Calu3 (cell line): ENCODE results near the gene FAM210B. TPM values are rescaled to one million over a fixed set of nuclear protein-coding genes. Genes with fewer than 3 reads are reported as not detected.
"Not testable (repeated sequence)": the region's sequence is repeated elsewhere in the genome, so short reads cannot be mapped to it uniquely, and the experiment has no call there.

ENCODE experiments used
- BruUV-seq: library from RNA; stranded (reverse); fragments of 400-500 nt; replicated peaks from 2 replicates; lab custom pipeline; 2021; lab: Mats Ljungman, UMichigan
- CTCF ChIA-PET: fragments of 300-600 bp; sonication (Branson Sonifier 250); formaldehyde crosslinking; loops from one replicate; lab custom pipeline; 2022; ENCODE audit warnings: antibody characterized with exemption; lab: Charles Lee
- DNase-seq: peaks from one replicate; pipeline ENCODE4 v3.0.0; 2022
- H3K27ac Mint-ChIP-seq: one replicate; pipeline ENCODE4 v1.8.0; 2022; ENCODE audit warnings: mixed read lengths; ENCODE audit not compliant: unreplicated experiment
- H3K27me3 Mint-ChIP-seq: one replicate; pipeline ENCODE4 v1.8.0; 2022; ENCODE audit warnings: mixed read lengths; ENCODE audit not compliant: unreplicated experiment
- H3K36me3 Mint-ChIP-seq: one replicate; pipeline ENCODE4 v1.8.0; 2022; ENCODE audit warnings: mild to moderate bottlenecking, moderate library complexity, mixed read lengths; ENCODE audit not compliant: insufficient read depth, unreplicated experiment
- H3K4me1 Mint-ChIP-seq: one replicate; pipeline ENCODE4 v1.8.0; 2022; ENCODE audit warnings: mild to moderate bottlenecking, low read depth, mixed read lengths; ENCODE audit not compliant: unreplicated experiment
- H3K4me3 Mint-ChIP-seq: one replicate; pipeline ENCODE4 v1.8.0; 2022; ENCODE audit warnings: mild to moderate bottlenecking, low read depth, moderate library complexity, mixed read lengths; ENCODE audit not compliant: unreplicated experiment
- H3K9me3 Mint-ChIP-seq: one replicate; pipeline ENCODE4 v1.8.0; 2022; ENCODE audit warnings: low read depth, mixed read lengths; ENCODE audit not compliant: unreplicated experiment
- intact Hi-C: fragments of 100-400 bp; cut with micrococcal nuclease; formaldehyde crosslinking; loops from one replicate; pipeline ENCODE4 v1.10.0; 2022; ENCODE audit not compliant: unreplicated experiment
- total RNA-seq: library from RNA; stranded (reverse); gene quantifications from 2 replicates; pipeline ENCODE4 v1.2.3, GENCODE V29; 2022
- TF ChIP-seq, protein P1 (sequence below): fragments of 200-600 bp; IDR thresholded peaks from one replicate; pipeline ENCODE4 v1.8.0; 2022; ENCODE audit warnings: antibody characterized with exemption; ENCODE audit not compliant: unreplicated experiment

Gene FAM210B
- total RNA-seq, 1 experiment from 2014 or later, result 8.7 TPM

DNA sequence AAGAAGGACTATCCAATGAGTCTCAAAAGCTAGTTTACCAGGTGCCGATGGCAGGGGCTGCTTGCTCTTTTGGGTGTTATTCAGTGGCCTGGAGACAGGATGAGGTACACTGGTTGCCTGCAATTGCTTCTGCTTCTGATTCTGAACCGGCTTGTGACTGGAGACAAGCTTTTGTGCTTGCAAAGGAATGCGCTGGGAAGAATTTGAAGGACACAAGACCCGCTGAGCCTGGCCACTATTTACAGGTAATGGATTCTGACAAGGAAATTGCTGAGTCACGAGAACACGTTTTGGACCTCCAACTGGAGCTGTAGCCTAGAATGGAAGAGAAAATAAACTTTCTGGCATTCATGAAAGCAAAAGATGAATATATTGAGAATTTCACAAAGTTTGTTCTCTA lies 27.4 kb downstream of the FAM210B start:
- intact Hi-C loops, result no loop called here
- H3K27me3 Mint-ChIP-seq, result no peaks in the 10 kb centered on the region
- peaks cover 19% of the 10 kb centered on the region for H3K4me1 Mint-ChIP-seq
- TF ChIP-seq, protein P1, sequence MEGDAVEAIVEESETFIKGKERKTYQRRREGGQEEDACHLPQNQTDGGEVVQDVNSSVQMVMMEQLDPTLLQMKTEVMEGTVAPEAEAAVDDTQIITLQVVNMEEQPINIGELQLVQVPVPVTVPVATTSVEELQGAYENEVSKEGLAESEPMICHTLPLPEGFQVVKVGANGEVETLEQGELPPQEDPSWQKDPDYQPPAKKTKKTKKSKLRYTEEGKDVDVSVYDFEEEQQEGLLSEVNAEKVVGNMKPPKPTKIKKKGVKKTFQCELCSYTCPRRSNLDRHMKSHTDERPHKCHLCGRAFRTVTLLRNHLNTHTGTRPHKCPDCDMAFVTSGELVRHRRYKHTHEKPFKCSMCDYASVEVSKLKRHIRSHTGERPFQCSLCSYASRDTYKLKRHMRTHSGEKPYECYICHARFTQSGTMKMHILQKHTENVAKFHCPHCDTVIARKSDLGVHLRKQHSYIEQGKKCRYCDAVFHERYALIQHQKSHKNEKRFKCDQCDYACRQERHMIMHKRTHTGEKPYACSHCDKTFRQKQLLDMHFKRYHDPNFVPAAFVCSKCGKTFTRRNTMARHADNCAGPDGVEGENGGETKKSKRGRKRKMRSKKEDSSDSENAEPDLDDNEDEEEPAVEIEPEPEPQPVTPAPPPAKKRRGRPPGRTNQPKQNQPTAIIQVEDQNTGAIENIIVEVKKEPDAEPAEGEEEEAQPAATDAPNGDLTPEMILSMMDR, result no peak
- CTCF ChIA-PET, result no interaction called here
- H3K27ac Mint-ChIP-seq, result no peak overlapping the region
- no peaks in the 10 kb centered on the region for H3K9me3 Mint-ChIP-seq
- no peak overlapping the region for H3K4me3 Mint-ChIP-seq
- H3K36me3 Mint-ChIP-seq, result peaks cover 39% of the 10 kb centered on the region
- no TSS peak for BruUV-seq
- DNase-seq, result no peak

DNA sequence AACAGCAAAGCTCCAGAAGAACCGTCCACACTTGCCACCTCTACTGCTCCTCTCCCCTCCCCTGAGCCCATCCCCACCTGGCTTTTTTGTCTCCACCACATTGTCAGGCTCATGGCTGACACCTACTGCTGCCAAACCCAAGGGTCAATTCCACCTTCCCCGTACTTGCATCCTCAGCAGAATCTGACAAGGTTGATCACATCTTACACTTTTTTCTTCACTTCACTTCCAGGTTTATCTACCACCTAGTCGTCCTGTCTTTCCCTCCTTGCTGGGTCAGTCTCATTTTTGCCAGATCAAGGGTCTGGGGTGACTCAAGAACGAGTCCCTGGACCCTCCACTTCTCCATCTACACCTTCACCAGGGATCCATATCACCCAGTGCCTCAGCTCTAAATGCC lies 30.1 kb downstream of the FAM210B start:
- intact Hi-C loops, result no loop called here
- TF ChIP-seq, protein P1, result no peak
- BruUV-seq, result no TSS peak
- no peaks in the 10 kb centered on the region for H3K27me3 Mint-ChIP-seq
- no peak for DNase-seq
- no peak overlapping the region for H3K4me3 Mint-ChIP-seq
- no peaks in the 10 kb centered on the region for H3K9me3 Mint-ChIP-seq
- peaks cover 22% of the 10 kb centered on the region for H3K36me3 Mint-ChIP-seq
- CTCF ChIA-PET, result no interaction called here
- peaks cover 19% of the 10 kb centered on the region for H3K4me1 Mint-ChIP-seq
- no peak overlapping the region for H3K27ac Mint-ChIP-seq

DNA sequence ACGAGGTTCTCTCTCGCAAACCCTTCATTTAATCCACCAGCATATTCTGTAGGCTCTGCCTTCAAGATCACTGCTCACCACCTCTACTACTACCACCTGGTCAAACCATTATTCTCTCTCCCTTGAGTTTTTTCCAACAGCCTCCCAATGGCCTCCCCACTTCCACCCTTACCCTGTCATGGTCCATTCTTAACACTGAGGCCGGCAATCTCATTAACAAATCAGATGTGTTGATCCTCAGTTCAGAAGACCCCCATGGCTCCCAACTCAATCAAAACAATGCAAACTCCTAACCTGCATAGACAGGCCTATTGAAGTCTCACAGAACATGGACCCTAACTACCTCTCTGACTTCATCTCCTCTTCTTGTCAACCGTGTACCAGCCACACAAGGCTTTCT lies 31.0 kb downstream of the FAM210B start:
- CTCF ChIA-PET, result no interaction called here
- BruUV-seq, result no TSS peak
- no peak overlapping the region for H3K4me3 Mint-ChIP-seq

DNA sequence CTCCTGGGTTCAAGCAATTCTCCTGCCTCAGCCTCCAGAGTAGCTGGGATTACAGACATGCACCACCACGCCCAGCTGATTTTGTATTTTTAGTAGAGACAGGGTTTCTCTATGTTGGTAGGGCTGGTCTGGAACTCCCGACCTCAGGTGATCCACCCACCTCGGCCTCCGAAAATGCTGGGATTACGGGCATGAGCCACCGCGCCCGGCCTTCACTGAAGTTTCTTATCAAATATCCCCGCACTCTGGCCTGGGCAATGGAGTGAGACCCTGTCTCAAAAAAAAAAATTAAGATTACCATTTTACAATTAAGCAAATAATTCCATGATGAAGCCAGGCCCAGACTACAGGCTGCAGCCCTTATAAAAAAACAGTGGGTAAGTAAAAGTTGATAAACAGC lies 31.6 kb downstream of the FAM210B start:
- intact Hi-C loops, result loop anchor here (5.0 kb wide), 1 partner anchor 33 kb away; the partner anchor contains the start of gene FAM210B
- CTCF ChIA-PET, H3K4me3 Mint-ChIP-seq, H3K27ac Mint-ChIP-seq, H3K27me3 Mint-ChIP-seq, H3K9me3 Mint-ChIP-seq, BruUV-seq, DNase-seq: not testable (repeated sequence)
- peaks cover 14% of the 10 kb centered on the region for H3K36me3 Mint-ChIP-seq
- H3K4me1 Mint-ChIP-seq, result peaks cover 26% of the 10 kb centered on the region

More for the DNA sequence above, 31.0 kb downstream of the FAM210B start:
- Mint-ChIP-seq H3K9me3 (no peaks in the 10 kb centered on the region), H3K4me1 (peaks cover 20% of the 10 kb centered on the region), H3K27ac (no peak overlapping the region), H3K36me3 (peaks cover 18% of the 10 kb centered on the region), H3K27me3 (no peaks in the 10 kb centered on the region)
- TF ChIP-seq, protein P1, result no peak
- DNase-seq, result no peak
- intact Hi-C loops, result loop anchor here (5.0 kb wide), 1 partner anchor 33 kb away; the partner anchor contains the start of gene FAM210B

DNA sequence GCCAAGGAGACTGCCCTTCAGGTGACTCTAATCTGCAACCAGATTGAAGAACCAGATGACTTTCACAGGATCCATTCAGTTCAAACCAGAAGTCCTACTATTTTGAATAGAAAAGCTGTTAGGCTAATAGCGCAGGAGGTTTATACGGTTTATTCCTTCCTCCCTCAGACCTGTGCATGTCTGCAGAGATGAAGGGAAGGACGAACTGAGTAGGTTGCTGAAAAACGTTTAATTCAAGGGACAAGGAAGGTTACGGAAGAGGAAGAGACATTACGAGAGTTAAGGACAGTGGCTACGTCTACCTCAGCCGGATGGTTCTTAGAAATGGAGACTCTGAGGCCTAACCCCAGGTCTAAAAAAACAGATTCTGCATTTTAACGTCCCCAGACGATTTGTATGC lies 32.3 kb downstream of the FAM210B start:
- no peak overlapping the region for H3K4me3 Mint-ChIP-seq
- peaks cover 26% of the 10 kb centered on the region for H3K4me1 Mint-ChIP-seq
- no peak overlapping the region for H3K27ac Mint-ChIP-seq
- intact Hi-C loops, result loop anchor here (5.0 kb wide), 1 partner anchor 34 kb away; the partner anchor contains the start of gene FAM210B
- BruUV-seq, result TSS peak; percentile 90
- CTCF ChIA-PET, result interaction anchor here (0.5 to 0.6 kb wide), 2 partner anchors 32 to 170 kb away, joined by 3 to 5 read pairs; partner anchors contain the start of gene FAM210B
- no peaks in the 10 kb centered on the region for H3K27me3 Mint-ChIP-seq
- H3K36me3 Mint-ChIP-seq, result peaks cover 14% of the 10 kb centered on the region
- DNase-seq, result no peak
- TF ChIP-seq, protein P1, result no peak
- H3K9me3 Mint-ChIP-seq, result no peaks in the 10 kb centered on the region
